OCI-LY3 (cell line): ENCODE data around the gene DRC1.

ENCODE experiments used
- EZH2phosphoT487 ChIP-seq: fragments of 200-600 bp; shearing (Covaris generic); IDR thresholded peaks from 2 replicates; pipeline ENCODE4 v1.6.1; 2018; ENCODE audit warnings: antibody characterized with exemption, mixed run types, low read depth
- TF ChIP-seq, protein P1 (sequence below): fragments of 200-600, 300-600 bp; sonication (generic); IDR thresholded peaks from 2 replicates; pipeline ENCODE4 v1.5.1; 2014; ENCODE audit warnings: antibody characterized with exemption, low read length, low read depth

DNA sequence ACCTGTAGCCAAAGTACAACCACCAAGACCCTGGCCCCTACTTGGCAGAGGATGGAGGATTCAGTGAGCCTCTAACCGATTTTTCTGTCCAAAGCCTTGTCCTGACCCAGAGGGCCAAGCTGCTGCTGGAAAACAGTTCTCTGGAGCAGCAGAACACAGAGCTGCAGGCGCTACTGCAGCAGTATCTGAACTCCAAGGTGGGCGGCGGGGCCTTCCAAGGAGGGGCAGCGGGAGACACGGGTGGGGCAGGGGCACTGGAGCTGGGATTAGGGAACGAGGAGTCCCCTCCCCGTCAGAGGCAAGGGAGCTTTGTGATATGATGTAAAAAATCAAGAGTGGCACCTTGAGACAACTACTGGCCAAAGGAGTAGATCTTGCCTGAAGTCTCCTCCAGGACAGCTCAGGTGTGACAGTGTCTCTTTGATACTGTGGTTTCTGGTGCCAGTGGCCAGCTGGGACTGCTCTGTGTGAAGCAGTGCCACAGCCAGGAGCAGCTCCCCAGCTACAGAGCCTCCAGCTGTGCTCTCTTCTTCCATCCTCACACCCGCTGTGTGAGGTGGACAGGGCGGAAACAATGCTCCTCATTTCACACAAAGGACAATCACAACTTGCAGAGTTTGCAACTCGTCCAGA is 53.4 kb downstream of the DRC1 start:
- TF ChIP-seq, protein P1, sequence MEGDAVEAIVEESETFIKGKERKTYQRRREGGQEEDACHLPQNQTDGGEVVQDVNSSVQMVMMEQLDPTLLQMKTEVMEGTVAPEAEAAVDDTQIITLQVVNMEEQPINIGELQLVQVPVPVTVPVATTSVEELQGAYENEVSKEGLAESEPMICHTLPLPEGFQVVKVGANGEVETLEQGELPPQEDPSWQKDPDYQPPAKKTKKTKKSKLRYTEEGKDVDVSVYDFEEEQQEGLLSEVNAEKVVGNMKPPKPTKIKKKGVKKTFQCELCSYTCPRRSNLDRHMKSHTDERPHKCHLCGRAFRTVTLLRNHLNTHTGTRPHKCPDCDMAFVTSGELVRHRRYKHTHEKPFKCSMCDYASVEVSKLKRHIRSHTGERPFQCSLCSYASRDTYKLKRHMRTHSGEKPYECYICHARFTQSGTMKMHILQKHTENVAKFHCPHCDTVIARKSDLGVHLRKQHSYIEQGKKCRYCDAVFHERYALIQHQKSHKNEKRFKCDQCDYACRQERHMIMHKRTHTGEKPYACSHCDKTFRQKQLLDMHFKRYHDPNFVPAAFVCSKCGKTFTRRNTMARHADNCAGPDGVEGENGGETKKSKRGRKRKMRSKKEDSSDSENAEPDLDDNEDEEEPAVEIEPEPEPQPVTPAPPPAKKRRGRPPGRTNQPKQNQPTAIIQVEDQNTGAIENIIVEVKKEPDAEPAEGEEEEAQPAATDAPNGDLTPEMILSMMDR: no peak
- TF ChIP-seq EZH2phosphoT487: no peak
